Stimulated activated CD4-positive, alpha-beta T cell treated with anti-CD3 and anti-CD28 coated beads, Interleukin-15, amount 100 ng/mL, for 24 hours (primary cell): ENCODE data around the gene RAD51B.
"Not testable (repeated sequence)": the region's sequence is repeated elsewhere in the genome, so short reads cannot be mapped to it uniquely, and the experiment has no call there.

Source experiments
- DNase-seq: peaks from one replicate; pipeline ENCODE4 v3.0.0-alpha.2; 2020

RAD51B gene

DNA sequence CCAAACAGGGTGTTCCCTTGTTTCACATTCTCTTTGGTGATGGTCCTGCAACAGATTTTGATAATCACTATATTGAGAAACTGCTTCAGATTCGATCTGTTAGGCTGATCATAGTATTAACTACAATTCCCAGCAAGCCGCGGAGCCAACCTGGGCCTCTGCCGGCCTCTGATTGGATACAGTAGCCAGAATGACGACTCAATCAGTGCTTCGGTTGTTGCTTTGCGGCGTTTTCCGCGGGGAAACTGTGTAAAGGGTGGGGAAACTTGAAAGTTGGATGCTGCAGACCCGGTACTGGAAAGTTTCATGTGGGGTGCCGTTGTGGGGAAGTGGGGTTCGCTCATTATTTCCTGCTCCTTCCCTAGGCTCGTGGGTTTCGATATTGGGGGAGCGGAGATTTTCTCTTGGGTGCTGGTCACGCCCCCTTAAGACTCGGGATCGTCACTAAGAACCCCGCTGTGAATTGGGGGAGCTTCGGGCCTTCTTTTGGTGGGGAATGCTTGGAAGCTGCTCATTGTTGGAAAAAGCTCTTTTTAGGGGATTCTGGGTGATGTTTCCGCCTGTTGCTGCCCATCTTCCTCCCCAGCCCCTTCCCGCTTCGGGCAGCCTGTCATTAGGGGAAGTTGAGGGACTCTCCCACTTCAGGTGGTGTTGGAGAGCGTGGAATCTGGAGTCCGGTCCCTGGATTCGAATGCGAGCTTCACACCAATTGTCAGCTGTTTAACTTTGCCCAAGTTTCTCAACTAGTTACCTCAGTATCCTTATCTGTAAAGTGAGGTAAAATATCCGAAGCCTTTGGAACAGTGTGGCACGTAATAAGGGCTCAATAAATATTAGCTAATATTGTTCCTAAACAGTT, at the start of gene RAD51B:
RAD51B (plus strand) TSS at position 217 of the 859 bp plus-strand sequence.
- peak; percentile 90 for DNase-seq

DNA sequence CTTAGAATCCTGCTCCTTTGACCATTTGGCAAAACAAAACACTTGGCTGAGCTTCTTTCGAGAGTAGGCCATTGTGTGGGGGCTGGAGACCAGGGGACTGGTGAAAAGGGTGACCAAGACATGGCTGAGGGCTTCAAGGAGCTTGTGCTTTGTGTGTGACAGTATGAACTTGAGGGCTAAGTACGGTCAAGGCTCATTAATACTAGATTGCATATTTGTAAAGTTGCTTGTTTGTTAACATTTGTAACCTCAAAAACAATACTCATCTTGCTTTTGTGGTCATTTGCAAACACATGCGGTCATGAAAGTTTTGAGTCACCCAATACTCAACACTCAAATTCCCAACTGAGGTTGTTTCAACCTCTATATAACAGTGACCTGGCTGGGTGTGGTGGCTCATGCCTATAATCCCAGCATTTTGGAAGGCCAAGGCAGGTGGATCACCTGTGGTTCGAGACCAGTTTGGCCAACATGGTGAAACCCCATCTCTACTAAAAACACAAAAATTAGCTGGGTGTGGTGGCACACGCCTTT, 45.7 kb upstream of the RAD51B start:
- no peak for DNase-seq

DNA sequence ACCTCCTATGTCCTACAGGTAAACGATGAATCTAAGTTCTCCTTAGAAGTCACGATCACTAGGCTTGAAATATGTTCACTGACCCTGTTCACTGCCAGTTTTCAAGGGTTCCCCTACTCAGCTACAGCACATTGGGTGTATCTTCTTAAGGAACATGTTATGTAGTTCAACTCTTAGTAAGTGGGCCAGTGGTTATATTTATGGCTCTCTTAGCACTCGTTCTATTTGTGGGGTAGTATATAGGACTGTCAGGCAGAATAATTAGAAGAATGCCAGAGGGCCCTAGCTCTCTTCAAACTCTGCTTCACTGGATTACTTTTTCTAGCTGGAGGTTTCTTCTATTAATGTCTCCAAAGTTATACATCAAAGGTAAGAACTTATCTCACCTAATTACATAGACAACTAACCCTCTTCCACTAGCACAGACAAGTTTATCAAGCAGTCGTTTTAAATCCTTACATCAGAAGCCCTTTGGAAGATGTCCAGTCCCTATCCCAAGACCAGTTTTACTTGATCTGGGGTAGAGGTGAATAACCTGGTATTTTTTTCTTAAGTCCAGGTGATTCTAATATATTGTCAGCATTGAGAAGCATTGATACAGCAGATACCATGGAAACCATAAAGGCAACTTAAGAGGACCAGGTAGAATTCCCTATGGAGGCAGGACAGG, 42.8 kb upstream of the RAD51B start:
- no peak for DNase-seq

DNA sequence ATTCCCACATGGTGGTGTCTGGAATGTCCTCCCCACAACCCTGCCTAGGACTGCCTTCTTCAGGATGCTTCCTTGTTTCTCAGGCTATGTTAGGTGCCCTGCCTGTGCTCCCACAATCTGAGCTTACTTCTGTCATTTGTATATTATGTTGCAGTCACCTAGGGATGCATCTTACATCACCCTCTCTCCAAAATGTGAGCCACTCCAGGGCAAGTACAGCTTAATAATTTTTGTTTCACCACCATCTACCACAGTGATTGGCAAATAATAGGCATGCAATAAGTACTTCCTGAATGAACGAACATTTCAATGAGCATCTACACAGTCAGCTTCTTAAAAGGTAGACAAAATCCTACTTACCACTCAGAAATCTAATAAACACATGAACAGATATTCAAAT, 40.8 kb upstream of the RAD51B start:
- DNase-seq = no peak

DNA sequence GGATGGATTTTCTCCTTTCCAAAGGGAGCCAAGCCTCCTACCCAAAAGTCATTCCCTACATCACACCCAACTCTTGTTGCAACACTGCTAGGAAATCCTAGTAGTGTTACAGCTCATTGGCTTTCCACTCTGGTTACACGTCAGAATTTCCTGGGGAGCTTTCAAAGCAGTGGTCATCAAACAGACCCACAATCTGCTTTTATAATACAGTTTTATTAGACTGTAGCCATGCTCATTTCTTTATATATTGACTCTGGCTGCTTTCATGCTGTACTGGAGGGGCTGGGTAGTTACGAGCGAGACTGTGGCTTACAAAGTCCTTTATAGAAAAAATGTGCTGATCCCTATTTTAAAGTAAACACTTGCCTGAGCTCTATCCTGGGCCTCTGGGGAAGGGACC, 37.5 kb upstream of the RAD51B start:
- no peak for DNase-seq

DNA sequence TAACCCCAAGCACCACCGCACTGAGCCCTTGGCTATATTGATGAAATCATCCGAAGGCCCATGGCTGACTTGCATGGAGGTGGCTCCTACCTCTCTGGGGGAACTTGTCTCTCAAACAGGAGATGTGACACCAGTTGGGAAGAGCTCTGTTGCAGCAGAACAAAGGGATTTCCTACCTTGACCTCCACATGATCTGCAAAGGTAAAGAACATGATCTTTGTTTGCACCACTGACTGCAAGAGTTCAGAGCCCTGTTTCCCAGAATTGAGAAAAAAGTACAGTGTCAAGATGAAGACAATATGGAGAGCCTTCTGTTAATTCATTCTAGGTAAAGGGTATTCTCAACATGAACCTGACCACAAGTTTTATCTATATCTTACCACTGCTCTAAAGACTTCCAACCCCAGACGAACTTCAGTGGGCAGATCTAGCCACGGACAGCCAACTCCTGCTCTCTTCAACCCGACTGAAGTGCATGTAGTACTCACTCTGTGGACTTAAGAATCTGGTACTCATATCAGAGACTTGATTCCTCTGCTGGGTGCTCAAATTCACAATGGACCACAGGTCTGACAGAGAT, 35.2 kb upstream of the RAD51B start:
- no peak for DNase-seq

DNA sequence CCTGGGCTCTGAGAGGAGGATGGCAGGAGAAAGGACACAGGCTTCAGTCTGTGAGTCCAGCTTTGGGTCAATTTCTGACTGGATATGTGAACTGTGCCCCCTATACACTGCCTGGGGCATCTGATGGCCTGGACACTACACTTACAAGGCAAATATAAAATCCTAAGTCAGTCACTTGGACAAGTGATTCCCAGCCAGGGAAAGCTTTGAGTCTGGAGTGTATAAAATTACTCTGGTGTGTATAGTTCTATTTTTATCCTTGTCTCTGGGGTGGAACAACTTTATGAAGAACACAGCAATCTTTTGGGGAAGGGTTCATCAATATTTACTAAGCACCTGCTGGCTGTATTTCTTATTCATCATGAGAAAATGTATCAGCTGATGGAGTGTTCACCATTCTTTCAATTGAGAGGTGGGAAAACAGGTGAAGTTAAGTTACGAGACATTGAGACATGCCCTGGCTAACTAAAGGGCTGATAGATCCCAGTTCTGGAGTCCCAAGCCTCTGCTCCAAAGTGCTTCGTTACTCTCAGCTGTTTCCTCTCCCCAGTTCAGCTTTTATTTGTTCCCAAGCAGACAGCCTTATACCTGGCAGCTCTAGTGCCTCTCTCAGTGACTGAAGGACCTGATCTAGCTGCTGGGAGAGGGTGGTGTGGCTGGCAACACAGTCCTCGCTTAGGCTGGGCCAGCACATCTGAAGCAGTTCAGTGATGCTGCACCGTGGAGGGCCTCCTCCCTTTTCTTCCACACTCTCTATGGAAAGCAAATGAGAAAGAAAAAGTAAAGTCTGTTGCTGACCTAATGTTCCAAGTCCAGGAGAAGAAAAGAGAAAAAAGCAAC, 34.1 kb upstream of the RAD51B start:
- DNase-seq = no peak

DNA sequence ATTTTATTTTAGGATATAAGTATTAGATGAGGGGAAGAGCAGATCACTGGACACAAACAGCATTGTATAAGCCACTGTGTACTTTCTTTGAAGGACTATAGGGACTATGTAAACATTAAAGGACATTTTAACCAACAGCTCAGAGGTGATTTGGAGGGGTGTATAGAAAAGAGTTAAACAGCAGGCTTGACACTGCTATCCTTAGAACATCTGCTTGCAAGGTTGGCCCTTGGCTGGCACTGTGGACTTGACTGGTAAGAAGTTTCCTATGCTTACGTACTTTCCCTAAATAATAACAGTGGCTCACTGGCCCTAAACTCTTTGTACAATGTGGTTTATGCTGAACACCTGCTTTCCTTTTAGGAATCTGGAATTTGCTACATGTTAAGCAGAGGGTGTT, 31.9 kb upstream of the RAD51B start:
- DNase-seq = no peak

DNA sequence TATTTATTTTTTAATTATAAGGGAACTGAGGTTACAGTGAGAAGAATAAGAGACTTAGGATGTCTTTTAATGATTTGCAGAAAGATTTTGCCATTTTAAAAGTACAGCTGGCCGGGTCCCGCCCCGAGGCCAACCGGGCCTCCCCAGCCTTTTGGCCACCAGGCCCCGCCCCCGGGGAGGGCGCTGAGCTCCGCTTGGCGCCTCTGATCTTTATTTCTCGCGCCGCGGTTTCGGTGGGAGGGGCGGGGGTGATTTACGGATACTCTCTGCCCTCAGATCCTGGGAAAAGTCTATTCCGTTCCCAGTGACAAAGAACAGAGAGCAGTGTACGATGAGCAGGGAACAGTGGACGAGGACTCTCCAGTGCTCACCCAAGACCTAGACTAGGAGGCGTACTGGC, 20.8 kb upstream of the RAD51B start:
- no peak for DNase-seq

DNA sequence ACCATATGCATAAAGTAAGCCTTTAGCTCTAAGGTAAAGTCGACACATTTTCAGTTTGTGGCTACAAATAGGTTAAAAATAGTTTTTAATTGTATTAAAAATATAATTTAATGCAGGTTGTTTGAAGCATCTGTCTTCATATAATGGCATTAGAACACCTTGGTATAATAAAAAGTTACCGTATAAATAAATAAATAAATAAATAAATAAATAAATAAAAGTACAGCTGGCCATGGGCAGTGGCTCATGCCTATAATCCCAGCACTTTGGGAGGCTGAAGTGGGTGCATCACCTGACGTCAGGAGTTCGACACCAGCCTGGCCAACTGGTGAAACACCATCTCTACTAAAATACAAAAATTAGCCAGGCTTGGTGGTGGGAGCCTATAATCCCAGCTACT, 18.8 kb upstream of the RAD51B start:
- no peak for DNase-seq

DNA sequence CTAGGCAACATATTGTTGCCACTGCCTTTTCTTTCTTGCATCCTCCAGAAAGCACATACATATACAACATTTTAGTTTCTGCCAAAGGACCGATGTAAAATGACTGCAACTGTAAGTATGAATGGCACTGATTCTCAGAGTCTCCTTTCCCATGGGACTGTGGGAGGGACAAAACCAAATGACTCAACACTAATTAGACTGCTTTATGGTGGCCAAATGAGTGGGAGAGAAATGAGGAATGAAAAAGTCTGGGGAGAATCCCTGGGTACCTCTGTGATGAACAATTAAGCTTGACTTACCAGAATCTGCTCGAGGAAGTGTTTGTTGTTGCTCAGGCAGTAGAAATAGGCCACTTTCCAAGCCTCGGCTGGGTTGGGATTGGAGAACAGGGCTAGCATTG, 13.3 kb upstream of the RAD51B start:
- no peak for DNase-seq

DNA sequence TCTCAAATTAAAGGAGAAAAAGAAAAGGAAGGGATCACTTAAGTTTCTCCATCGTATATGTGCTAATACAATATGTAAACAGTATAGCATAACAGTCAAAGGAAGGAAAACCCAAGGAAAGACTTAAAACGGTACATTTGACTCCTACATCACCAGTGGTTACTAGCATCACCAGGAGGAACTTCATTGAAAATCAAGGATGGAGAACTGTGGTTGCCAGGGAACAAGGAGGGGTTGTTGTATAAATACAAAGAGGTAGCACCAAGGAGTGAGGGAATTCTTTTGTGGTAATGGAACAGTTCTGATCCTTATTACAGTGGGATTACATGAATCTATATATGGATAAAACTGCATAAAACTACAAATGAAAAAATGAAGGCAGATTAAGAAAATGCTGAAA, 4.8 kb upstream of the RAD51B start:
- no peak for DNase-seq

DNA sequence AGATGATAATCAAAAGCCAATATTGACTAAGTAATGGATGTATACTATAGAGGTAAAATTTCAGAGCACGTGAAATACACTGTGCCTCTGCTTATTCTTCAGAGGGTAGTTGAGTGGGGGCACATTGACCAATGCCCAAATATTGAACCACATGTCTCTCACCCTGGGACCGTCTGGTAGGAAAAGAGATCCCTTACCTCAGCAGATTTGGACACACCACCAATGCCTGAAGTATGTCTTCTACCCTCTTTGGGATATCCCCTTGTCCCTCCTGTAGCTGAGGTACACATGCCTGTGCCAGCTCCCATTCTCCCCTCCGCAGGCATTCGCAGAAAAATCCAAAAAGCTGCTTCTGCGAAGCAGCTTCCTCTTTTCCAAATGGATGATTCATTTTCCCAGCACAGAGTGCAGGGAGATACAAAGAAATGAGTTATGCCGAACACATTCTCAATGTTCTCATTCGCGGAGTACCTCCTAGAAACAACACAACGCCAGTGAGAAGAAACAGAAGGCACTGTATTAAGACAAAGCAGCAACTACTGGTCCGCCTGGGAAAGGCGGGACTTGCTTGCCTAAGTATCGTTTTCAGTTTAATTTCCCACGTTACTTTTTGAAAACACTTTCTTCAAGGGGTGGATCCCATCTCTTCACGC, 3.9 kb upstream of the RAD51B start:
- no peak for DNase-seq

DNA sequence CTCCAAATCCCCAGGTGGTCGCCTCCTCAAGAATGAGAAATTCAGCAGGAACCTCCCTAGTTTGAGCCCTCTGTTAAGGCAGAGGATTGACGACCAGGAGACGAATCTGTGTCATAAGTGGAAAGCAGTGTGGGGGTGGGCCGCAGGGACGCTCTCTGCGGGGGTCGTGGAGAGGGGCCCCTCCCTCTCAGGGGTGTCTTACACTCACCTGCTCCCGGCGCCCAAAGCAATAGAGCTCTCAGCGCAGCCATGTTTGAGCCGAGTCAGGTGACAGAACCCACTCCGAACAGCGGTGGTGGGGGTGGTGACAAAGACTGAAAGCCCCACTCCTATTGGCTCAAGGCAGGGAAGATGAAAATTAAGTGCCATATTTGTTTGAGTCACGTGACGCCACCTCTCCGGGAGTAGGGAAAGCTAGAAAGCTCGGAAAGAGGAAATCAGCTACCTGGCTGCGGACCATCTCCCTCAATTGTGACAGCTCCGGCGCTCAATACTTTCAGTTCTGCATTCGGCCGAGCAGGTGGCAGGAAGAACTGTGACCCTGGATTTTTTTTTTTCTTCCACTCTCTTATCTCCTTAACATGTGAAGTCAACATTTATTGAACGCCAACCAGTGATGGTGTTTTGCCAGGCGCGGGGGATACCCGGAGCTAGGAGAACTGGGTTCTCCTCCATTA, 3.1 kb upstream of the RAD51B start, which contains the start of gene ZFYVE26:
ZFYVE26 (minus strand) TSS at position 265 of the 677 bp plus-strand sequence. CDS start 627 bp downstream, outside the sequence.
- peak; percentile 93 for DNase-seq

DNA sequence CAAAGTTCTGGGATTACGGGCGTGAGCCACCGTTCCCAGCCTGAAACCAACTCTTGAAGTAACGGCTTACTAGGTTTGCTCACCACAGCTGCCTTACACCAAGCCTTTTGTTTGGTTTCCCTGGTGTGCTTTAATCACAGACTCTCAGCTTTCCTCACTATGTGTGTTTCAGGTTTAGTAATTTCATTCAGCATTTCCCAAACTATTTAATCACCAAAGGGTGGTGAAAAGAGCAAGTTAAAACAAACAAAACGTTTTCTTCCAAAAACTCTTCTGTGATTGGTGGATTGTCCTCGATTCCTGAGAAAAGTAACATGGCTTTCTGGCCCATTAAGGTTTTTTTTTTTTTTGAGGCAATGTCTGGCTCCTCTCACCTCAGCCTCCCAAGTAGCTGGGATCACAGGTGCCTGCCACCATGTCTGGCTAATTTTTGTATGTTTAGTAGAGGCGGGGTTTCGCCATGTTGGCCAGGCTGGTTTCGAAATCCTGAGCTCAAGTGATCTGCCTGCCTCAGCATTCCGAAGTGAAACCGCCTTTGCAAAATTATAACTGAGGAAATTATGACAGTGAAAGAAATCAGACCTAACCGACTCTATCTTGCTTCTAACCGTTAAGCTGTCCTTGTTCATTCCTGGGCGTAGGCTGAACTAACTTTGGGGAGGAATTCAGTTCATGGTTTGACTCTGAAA, 1.7 kb upstream of the RAD51B start:
- DNase-seq = no peak

DNA sequence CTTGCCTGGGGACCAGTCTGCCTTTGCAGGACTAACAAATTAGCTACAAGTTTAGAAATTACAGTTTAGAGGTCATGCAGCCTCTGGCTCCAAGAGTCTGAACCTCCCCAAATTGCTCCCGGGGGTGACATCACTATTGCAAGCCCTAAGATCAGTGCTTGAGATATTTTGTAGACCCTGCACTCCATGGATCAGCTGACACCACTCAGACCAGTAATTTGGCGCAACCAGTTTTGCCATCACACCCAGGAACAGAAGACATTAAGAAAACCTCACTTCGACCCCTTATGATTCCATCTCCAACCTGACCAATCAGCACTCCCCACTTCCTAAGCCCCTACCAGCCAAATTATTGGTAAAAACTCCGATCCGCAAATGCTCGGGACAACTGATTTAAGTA, 1.1 kb upstream of the RAD51B start:
- not testable (repeated sequence) for DNase-seq

DNA sequence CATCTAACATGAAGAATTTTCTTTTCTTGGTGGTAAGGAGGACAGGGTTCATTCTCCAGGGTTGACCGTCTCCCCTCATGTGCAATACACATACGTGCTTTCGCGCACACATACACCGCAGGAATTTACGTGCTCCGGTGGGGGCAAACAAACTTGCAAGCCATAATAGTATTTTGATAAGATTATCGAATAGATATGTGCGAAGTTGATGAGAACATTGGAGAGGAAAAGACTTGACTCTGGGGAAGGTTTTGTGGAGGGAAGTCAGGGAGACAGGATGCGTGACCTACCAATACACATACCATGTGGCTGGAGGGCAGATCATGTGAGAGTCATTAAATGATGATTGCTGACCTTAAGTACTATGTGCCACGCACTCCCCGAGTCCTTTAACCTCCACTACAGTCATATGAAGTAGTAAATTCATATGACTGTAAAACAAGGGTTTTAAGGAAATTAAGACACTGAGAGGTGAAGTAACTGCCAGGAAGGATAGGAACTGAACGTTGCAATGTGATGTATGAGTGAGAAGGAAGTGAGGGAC, 921 bp downstream of the RAD51B start:
- DNase-seq = peak; percentile 34

DNA sequence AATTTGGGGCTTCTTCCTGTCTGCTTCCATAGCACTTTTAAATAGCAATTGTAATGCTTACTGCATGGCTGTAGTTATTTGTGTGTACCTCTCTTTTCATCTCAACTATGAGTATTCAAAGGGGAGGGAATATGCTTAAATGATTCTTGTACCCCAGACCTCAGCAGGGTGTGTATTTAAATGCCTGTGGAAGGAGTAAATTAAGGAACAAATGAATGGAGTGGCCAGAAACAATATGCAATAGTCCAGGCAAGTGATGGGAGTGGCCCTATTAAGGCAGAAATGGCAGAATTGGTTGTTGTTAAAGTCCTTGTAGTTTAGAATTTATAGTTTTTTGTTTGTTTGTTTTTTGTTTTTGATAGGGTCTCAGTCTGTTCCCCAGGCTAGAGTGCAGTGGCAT, 1.5 kb downstream of the RAD51B start:
- DNase-seq = no peak

DNA sequence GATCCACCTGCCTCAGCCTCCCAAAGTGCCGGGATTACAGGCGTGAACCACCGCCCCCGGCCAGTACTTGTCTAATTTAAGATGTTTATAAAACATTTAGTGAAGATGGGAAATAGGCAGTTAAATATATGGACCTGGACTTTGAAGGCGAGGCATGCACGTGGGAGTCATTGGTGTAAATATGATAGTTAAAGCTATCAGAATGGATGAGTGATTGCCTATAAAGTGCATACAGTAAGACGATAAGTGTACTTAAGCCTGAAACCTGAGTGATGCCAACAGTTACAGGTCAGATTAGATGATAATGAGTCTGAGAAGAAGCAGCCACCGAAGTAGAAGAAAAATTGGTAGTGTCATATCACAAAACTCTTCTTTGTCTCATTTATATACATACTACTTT, 11.5 kb downstream of the RAD51B start:
- DNase-seq = no peak

DNA sequence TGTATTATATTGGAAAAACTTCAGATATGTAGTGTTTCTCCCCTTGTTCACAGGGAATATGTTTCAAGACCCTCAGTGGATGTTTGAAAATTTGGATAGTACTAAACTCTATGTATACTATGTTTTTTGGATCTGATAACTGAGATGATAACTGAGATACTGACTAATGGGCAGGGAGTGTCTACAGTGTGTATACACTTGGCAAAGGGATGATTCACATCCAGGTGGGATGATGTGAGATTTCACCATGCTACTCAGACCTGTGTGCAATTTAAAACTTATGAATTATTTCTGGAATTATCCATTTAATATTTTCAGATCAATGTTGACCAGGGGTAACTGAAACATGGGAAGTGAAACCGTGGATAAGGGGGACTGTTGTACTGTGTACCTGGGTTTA, 13.8 kb downstream of the RAD51B start:
- no peak for DNase-seq

DNA sequence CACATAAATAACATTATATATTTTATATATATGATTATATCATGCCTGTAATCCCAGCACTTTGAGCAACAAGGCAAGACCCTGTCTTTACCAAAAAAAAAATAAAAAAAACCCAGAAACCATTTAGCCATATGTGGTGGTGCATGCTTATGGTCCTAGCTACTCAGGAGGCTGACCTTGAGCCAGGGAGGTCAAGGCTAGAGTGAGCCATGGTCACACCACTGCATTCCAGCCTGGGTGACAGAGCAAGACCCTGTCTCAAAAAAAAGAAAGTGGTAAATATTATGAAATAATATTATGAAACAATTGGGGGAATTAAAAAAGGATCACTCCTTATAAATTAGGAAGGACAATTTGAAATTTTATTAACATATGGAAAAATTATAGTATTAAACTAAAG, 16.0 kb downstream of the RAD51B start:
- DNase-seq = no peak
